Uterus (tissue), 2 donors: ENCODE results near the gene HSPB6.

Source experiments
- CTCF ChIP-seq, 4 experiments: fragments of 200-600 bp in 2 of 4; fragments of 450-650 bp in 2 of 4; sonication (generic) in 2 of 4; IDR thresholded peaks; one replicate each; pipeline ENCODE4 v1.5.1; 2016 to 2019; ENCODE audit warnings: antibody characterized with exemption in 4 of 4, mild to moderate bottlenecking in 2 of 4, moderate library complexity in 1 of 4
- POLR2A ChIP-seq, 2 donors: fragments of 450-650 bp; IDR thresholded peaks; one replicate each; pipeline ENCODE4 v1.6.1; 2016; ENCODE audit warnings: antibody characterized with exemption in 2 of 2, mild to moderate bottlenecking in 1 of 2, moderate library complexity in 1 of 2

GRCh38 chr19:35739275-35740107 lies 17.3 kb downstream of the HSPB6 start:
- TF ChIP-seq CTCF (IDR thresholded peaks at IDR 0.05) (no peak), POLR2A (IDR thresholded peaks at IDR 0.05) (no peak)
